ENCODE measurements around the gene WSCD1.

Gene WSCD1

DNA sequence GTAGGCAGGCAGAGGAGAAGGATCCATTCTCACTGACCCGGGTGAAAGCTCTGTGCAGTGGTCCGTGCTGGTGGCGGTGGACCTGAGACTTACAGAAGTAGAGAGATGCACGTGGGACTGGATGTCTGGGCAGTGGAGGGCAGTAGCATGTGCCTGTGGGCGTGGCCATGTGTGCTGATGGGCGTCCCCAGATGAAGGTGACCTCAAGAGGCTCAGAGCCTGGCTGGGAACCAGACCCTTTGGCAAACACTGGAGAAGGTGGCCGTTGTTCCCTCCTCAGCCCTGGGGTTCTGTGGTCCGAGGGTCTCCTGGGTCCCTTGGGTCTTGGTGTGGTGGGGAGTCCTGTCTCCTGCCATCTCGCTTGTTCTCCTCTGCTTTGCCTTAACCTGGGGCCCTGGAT is 15.6 kb downstream of the WSCD1 start:
- DNase-seq (ENCODE audit: low read depth in 2 of 2) = no peak

DNA sequence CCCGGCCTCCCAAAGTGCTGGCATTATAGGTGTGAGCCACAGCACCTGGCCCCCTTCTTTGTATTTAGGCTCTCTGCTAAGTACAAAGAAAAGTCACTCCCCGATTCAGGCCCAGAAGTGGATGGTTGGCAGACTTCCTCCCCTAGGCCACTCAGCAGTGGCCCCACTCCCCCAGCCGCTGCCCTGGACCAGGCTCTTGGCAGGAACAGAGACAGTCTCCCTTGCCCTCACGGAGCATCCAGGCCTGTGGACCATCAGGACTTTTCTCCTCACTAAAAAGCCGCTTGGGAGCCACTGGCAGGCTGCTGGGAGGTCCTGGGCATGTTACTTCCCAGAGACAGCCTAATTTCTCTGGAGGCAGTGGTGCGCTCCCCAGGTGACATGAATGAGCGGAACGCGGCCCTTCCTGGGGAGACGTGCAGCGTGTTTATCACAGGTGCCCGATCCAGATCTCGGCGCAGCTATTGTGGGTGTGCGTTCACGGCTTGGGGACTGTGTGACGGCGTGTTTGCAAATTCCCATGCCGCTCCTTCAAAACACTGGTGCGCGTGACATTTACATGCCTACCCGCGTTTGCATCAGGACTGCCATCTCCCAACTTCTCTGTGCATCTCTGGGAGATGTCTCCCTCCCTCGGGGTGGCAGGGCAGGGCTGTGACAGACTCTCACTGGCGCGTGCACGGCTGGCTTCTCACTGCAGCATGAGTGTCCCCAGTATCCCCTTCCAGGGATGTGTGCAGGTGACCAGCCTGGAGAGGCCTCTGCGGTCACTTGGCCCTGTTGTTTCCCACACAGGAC is 16.6 kb downstream of the WSCD1 start:
- no peak for DNase-seq (ENCODE audit: low read depth in 2 of 2)

DNA sequence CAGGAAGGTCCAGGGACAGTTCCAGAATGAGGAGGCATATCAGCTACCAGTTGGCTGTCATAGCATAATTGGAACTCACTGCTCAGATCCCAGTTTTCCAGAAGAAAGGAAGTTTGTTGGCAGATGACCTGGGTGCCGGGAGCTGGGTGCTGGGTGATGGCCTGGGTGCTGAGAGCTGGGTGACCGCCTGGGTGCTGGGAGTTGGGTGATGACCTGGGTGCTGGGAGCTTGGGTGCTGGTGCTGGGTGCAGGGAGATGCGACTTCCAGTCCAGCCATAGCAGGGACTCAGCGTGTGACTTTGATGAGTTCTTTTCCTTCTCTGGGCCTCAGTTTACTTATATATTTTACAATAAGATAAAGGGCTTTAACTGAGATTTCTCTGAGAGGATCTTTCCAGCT is 18.0 kb downstream of the WSCD1 start:
- no peak for DNase-seq (ENCODE audit: low read depth in 2 of 2)

DNA sequence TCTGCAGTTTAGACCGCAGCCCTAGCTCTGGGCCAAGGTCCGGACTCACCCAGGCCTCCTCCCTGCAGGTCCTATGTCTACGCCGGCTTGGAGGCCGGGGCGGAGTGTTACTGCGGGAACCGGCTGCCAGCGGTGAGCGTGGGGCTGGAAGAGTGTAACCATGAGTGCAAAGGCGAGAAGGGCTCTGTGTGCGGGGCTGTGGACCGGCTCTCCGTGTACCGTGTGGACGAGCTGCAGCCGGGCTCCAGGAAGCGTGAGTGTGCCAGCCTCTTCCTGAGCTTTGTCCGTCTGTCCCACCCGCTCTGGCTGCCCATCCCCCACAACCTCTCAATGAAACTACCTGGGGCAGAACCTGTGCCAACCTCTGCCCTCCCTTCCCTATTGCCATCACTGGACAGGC is 20.1 kb downstream of the WSCD1 start:
- no peak for DNase-seq (ENCODE audit: low read depth in 2 of 2)

DNA sequence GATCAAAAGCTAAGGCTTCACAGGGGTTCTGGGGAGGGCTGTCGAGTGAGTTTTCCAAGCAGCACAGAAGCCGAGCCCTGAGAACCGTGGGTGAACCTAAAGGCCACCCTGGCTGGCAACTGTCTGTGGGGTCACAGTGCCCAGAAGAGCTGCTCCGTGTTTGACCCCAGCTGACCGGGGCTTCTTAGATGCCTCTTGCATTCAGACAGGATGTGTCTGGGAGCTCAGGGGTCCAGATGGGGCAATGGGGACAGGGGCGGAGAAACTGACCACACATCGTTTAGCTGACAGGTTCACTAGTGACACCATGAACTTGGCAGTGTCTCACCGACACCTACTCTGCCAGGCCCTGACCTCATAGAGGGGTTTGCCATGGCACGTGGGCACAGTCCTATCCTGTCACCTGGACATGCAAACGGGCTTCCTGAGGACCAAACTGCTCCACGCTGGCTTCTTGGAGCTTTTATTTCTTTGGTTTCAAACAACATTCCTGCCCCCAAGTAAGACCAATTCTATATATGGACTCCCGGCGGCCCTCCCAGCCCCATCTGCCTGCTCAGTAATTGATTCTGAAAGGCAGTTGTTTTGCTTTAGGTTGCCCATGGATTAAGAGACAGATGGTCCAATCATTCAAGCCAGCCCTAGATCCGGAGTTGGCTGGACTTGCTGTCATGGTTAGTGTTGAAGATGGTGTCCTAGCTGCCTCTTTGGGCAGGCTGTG is 22.2 kb downstream of the WSCD1 start:
- no peak for DNase-seq (ENCODE audit: low read depth in 2 of 2)

DNA sequence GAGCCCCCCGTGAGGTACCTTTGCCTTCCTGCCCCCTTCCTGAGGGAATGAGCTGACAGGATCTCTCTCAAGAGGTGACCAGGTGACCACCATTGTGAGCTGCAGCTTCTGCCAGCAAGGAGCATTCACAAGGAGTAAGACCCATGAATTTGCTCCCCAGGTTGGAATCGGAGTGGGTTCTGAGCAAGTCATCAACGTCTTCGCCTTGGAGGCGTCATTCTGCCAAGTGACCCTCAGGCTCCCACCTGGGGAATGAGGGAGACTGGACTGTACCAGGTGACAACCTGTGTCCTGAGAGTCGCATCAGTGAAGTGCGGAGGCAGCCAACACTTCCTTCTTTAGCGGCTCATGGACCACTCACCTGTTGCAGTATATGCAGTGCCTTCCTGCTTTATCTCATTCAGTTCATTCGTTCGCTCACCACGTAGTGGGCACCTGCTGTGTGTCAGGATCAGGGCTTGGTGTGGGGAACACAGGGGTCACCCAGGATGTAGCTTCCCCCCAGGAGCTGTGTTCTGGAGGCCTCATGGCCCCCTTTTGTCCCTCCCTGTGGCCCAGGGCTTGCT is 22.8 kb downstream of the WSCD1 start:
- DNase-seq (ENCODE audit: low read depth in 2 of 2) = no peak

DNA sequence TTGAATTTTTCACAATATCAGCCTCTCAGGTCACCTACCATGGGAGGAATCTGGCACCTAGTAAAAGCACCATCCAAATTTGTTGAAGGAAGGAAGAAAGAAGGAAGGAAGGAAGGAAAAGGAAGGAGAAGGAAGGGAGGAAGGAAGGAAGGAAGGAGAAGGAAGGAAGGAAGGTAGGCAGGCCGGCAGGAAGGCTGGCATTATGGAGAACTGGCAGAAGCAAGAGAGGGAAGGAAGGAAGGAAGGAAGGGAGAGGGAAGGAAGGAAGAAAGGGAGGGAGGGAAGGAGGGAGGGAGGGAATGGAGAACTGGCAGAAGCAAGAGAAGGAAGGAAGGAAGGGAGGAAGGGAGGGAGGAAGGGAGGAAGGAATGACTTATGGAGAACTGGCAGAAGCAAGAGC is 24.3 kb downstream of the WSCD1 start:
- no peak for DNase-seq (ENCODE audit: low read depth in 2 of 2)

DNA sequence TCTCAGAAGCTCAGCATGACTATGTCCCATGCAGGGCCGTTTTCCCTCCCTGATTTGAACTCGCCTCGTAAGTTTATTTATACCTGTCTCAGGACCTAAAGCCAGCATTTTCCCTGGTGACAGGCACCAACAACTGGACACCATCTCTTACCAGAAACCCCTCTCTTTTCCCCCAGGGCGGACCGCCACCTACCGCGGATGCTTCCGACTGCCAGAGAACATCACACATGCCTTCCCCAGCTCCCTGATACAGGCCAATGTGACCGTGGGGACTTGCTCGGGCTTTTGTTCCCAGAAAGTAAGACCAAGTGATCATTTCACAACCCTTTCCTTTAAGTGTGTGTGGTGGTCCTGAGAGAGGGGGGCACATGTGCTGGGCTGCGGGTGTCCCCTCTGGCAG is 24.7 kb downstream of the WSCD1 start:
- DNase-seq (ENCODE audit: low read depth in 2 of 2) = no peak

DNA sequence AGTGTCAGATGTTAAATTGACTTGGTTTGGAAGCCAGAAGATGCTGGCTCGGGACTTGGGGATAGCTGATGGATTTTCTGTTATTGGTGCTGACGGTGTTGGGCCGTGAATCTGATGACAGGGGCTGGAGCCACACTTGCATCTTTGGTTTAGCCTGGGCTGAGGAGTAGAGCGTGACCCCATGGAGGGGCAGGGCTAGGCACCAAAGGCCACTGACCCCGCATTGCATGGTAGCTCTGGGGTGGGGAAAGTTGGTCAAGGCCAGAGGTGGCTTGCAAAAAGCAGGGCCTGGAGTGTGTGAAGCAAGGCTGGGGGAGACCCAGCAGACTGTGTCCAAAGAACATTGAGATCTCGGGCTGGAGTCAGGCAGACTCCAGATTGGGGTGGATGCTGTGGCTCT is 25.3 kb downstream of the WSCD1 start:
- DNase-seq (ENCODE audit: low read depth in 2 of 2) = no peak

DNA sequence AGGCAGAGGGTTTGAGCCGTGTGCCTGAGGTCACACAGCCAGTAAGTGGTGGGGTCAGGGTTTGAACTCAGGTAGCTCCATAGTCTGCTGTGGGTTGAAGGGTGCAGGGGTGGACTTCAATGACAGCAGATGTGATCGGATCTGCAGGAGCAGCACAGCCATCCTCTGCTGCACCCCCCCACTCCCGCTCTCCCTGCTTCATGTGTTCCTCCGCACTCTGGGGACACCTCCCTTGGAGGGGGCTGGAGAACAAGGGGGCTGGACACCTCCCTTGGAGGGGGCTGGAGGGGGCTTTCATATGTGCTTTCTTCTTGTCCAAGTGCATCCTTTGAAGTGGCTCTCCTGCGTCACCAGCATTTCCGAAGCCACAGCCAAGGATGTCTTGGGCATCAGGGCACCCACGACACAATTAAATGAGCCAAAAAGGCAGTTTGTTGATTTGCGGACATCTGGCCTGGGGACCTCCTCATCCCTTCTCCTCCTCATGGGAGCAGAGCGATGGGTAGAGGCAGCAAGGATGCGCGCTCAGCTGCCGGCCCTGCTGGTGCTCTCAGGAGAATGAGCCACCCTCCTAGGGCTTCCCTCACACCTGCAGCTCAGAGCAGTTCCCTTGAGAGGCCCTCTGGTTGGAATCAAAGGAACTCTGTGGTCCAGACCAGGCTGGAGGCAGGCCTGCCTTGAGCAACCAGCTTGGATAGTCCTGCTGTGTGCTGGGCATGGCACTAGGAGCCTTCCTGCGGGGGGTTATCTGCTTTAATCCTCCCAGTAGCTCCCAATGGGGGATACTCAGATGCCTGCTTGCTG is 26.2 kb downstream of the WSCD1 start:
- no peak for DNase-seq (ENCODE audit: low read depth in 2 of 2)

DNA sequence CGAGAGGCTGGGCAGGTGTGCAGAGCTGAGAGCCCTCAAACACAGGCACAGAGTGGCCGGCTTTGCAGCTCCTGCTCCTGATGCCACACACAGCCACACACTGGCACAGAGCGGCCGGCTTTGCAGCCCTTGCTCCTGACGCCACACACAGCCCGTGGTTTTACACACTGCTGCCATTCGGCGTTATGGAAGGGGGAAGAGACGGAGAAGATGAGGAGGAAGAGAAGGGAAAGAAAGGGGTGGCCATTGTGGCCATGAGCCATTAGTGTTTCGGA is 26.8 kb downstream of the WSCD1 start:
- DNase-seq (ENCODE audit: low read depth in 2 of 2) = no peak

DNA sequence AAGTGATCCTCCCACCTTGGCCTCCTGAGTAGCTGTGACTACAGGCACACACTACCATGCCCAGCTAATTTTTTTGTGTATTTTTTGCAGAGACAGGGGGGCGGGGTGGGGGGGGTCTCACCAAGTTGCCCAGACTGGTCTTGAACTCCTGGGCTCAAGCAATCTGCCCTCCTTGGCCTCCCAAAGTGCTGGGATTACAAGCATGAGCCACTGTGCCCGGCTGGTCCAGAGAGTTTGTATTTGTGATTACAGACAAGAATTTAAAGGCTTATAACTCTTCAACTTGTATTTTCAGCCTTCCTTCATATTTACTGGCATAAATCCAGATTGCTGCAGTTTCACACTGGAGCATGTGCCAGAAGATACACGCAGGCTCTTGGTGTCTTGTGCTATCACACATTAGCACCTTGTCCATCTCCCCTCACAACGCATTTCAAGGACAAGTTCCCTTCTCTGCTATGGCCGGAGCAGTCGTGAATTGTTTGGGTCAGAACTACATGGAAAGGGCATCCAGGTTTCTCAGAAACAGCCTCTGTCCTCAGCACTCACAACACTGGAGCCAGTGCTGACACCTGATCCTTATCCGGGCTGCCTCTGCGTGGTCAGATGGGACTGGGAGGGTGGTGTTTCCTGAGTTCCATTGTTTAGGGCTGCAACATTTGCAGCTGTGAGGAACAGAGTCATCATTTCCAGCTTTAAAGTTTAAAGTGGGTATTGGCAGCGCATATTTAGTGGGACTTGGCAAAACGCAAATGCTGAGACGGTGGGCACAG is 28.1 kb downstream of the WSCD1 start:
- no peak for DNase-seq (ENCODE audit: low read depth in 2 of 2)

DNA sequence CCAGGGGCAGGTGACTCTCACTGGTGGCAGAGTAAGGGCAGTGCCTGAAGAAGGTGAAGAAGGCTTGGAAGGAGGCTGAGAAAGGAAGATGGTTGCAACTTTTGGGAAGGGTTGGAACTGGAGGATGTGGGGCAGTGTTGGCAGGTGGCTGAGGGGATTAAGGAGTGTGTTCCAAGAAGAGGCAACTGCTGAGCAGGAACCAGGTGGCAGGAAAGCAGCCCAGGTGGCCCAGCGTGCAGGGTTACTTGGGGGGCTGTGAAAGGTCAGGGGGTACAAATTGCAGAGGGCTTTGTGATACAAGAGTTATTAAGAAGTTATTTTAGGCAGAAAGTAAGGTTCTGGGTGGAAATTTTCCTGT is 28.6 kb downstream of the WSCD1 start:
- DNase-seq (ENCODE audit: low read depth in 2 of 2) = no peak

DNA sequence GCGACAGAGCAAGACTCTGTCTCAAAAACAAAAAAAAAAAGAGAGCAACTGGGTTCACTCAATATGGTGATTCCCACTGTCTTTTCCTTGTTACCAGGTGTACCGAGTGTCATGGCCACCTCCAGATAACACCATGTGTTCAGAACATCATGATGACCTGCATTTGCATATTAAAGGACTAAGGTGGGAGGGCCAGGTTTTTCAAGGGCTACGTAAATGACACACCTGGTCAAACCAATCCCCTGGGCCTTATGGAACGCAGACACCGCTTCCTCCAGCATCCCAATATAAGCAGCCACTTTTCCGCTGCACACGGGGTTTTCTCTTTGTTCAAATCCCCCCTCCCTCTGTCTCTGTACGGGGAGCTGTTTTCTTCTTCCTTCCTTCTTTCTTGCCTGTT is 29.3 kb downstream of the WSCD1 start:
- no peak for DNase-seq (ENCODE audit: low read depth in 2 of 2)

DNA sequence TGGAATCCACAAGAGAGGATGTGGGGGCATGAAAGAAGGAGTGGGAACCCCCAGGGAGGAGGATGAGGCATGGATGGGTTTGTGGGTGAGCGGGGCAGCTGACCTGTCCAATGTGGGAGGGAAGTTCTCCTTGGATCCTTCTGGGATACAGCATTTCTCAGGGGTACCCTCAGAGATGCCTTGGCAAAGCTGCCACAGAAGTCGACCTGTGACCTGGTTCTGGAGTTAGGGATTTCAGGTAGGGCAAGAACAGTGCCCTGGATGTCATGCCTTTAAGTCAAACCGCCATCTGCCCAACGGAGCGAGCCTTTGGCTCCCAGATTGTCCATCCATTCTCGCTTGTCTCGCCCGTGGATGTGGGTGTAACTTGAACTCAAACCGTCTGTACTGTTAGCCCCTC is 30.0 kb downstream of the WSCD1 start:
- no peak for DNase-seq (ENCODE audit: low read depth in 2 of 2)

DNA sequence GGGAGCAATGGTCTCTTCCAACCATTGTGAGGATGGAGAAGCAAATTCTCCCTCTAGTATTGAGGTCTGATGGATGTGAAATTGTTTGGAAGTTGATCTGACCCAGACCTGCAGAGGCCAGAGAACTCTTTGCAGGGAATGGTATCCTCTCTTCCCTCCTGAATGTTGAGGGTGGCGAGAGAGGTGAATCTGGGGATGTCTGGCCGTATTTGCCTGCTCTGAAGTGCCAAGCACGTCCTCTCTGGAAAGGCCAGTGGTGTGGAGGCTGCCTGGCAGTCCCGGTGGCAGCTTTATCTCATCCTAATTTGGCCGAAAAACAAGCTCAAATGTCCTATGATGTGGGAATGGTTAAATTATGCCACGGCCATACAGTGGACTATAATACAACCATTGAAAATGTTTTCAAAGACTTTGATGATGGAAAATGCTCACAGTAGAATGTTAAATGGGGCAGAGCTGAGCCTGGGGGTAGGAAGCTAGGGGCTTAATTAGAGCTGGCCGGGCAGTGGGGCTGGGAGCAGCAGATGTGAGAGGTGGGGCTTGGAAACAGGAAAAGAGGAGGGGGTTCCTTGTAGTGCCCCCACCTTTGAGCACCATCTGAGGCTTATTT is 30.8 kb downstream of the WSCD1 start:
- no peak for DNase-seq (ENCODE audit: low read depth in 2 of 2)

DNA sequence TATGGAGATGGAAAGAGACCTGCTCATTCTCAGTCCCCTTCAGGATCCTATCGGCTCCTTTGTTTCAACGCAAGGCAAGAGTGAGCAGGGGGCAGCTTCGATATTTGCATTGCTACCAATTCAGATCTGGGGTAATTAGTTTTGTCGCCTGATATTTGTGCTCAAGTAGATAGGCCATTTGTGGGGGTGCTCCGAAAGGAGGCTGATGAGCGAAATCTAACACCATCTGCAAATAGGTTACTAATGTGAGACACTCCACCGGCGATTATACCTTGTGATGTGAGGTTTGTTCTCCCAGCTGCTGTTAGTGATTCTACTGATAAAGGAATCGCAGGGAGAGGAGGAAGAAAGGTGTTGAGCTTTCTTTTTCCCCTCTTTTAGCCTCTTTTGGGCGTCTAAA is 31.5 kb downstream of the WSCD1 start:
- no peak for DNase-seq (ENCODE audit: low read depth in 2 of 2)

DNA sequence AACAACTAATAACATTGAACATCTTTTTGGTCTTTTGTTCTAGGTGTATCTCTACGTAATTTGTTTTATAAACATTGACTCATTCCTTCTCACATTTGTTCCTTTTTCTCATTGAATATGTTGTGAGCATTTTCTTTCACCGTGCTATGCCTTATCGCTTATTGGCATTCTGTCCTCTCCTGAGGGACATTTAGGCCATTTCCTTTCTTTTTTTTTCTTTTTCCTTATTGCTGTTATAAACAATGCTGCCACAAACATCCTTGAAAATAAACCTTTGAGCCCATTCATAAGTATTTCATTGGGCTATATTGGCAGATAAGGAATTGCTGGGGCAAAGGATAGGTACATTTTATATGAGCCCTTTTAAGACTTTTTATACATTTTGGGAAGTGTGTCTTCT is 32.4 kb downstream of the WSCD1 start:
- no peak for DNase-seq (ENCODE audit: low read depth in 2 of 2)

DNA sequence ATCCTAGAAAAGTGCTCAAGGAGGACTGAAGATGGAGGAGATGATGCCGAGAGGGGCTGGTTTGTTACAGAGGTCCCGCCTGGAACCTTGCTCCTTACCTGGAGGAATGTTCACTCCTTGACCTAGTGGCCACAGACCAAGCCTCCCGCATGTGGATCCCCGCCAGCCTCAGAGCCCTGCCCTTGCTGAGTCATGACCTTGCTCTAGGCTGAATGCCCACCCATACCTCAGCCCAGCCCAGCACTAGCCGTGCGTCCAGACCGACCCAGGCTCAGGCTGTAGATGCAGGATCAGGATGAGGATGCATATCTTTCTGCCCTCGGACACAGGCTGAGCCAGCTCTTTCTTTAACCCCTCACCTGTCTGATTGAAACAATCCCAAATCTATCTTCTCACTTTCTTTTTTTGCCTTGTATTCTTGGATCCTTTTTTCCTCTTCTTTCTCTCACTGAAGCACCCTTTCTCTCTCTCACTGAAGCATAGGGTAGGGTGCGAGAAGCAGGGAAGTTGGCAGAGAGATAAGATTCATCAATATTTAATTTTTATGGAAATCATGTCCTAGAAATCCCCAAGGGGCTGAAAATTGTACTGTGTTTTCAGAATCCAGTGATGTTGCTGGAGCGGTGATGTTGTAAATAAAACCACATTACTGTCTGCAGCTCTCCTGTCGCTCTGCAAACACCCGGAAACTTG is 34.9 kb downstream of the WSCD1 start:
- no peak for DNase-seq (ENCODE audit: low read depth in 2 of 2)

DNA sequence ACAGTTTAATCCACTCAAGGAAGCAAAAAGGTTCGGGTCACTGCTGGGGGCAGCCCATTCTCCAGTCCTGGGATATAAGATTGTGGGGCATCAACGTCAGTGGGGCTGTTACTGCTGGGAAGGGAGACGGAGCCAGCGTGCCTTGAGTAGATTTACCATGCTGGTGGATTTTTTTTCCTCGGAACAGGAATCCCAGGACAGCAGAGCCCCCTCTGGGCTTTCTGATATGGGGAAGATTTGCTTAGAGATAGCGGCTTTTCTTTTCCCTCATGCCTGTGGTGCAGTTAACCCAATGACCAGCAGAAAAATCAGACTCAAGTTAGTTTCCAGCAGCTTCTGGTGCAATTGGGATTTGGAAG is 35.4 kb downstream of the WSCD1 start:
- no peak for DNase-seq (ENCODE audit: low read depth in 2 of 2)

DNA sequence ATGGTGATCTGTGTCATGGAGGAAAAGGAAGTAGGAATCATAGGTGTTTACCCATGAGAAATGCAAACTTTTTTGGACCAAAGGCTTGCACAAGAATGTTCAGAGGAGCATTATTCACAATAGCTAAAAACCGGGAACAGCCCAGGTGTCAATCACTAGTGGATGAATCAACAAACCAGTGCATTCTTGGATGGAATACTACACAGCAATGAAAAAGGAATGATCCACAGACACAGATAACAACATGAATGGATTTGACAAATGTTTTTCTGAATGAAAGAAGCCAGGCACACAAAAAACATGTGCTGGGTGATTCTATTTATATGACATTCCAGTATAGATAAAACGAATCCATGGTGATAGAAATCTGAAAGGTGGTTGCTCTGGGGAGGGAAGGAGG is 36.0 kb downstream of the WSCD1 start:
- no peak for DNase-seq (ENCODE audit: low read depth in 2 of 2)
